KG1 (cell line): ENCODE data around the gene BMP7.

Experiments
- DNase-seq: peaks from one replicate; lab custom pipeline; 2025; lab: John Stamatoyannopoulos, UW

Gene BMP7

DNA sequence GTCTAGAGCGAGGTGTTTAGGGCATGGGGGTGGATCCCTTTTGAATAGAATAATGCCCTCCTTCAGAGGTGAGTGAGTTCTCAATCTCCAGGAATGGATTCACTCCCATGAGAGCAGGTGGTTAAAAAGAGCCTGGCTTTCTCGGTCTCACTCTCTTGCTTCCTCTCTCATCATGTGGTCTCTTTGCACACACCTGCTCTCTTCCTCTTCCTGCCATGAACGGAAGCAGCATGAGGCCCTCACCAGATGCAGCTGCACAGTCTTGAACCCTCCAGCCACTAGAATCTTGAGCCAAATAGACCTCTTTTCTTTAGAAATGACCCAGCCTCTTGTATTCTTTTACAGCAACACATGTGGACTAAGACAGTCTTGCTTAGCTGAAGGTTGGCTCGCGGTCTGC lies 119.3 kb downstream of the BMP7 start:
- DNase-seq: no peak

DNA sequence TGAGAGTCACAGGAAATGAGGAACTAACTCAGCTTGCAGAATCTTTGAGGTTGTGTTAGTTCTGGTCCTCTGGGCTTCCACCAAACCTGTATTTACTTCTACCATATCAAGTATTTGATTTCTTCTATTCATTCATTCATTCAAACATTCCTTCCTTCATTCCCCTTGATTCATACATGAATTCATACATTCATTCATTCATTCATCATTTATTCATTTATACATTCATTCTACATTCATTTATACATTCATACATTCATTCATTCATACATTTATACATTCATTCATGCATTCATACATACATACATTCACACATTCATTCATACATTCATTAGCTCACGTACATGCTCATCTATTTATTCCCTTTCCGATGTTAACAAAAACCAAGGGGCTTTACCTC lies 120.3 kb downstream of the BMP7 start:
- DNase-seq: no peak

DNA sequence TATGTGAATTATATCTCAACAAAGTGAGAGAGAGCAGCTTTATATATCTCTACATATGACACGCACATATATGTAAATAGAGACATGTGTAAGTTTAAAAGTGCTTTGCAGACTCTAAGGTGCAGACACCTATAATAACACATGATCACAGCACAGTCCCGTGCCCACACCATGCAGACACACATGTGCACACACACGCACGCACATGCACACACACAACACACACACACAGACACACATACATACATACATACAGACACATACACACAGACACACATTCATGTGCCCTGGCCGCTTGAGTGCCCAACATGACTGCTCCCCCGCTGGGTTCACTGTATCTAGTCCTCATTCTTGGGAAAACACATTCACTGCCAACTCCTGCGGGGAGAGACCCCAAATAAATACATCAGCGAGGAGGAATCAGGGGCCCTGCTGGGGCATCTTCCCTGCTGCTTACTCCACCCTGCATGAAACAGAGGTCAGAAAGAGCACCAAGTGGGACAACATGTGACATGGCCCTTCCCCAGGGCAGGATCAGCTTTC lies 121.3 kb downstream of the BMP7 start:
- DNase-seq: no peak

DNA sequence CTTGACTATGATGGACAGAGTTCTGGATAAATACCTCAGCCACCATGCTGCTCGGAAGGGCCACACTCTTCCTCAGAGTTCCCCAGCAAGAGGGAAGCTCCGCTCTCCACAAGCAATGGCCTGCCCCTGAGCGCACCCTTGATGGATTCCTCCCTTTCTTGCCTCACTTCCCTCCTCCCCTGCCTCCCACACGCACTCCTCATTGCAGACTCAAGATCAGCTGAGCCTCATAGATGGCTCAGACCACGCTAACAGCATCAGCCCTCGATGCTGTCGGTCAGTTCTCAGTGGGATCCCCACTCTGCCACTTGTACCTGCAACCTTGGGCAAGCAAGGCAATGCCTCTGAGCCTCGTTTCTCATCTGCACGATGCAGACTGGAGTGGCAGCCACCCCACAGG lies 123.3 kb downstream of the BMP7 start:
- no peak for DNase-seq

DNA sequence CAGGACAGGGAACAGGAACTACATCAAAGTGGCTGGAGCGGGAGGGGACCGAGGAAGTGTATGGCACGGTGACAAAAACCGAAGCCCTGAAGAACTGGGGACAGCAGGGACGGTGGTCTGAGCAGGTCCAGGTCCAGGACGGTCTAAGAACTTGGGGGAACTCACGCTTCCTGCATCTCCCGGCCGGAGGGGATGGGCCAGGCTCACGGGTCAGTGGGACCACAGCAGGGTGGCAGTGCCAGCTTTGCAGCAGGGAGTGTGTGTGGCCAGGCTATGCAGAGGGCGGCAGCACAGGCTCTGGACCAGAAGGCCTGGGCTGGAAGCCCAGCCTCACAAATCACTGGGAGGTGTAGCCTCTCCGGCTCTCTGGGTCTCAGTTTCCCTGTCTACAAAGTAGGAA lies 123.8 kb downstream of the BMP7 start:
- no peak for DNase-seq

DNA sequence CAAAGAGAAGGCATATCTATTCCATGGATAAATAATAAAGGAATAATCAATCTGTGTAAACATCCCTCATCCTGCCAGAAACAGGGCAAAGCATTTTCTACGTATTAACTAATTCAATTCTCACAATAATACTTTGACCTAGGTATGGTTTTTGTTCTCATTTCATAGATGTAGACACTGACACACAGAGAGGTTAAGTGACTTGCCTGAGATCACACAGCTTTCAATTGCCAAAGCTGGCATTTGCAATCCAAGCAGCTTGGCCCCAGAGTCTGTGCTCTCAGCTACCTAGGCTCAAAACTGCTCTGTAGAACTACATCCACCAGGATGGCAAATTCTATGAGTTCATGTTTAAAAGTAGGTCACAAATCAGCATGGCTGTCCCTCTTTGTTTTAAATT lies 124.9 kb downstream of the BMP7 start:
- DNase-seq: no peak

DNA sequence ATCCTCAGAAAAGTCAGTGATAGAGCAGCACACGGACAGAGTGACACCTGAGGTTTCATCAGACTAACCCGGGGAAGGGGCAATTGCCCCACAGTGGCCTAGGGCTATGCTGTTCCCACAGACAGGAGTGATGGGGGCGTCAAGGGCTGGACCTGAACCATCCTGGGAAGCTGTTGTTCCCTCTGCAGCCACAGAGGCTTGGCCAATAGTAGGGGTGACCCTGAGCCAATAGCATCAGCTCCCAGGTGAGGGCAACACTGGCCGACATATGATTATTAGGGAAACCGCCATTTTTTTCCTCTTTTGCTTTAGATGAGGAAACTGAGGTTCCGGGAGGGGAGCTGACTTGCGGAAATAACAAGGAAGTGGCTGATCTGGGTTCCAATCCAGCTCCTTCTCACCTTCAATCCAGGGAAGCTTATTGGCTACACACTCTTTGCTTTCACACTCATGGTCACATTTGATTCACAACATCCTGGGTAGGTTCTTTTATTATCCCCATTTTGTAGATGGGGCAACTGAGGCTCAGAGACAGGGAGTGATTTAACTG lies 126.0 kb downstream of the BMP7 start:
- DNase-seq: no peak

DNA sequence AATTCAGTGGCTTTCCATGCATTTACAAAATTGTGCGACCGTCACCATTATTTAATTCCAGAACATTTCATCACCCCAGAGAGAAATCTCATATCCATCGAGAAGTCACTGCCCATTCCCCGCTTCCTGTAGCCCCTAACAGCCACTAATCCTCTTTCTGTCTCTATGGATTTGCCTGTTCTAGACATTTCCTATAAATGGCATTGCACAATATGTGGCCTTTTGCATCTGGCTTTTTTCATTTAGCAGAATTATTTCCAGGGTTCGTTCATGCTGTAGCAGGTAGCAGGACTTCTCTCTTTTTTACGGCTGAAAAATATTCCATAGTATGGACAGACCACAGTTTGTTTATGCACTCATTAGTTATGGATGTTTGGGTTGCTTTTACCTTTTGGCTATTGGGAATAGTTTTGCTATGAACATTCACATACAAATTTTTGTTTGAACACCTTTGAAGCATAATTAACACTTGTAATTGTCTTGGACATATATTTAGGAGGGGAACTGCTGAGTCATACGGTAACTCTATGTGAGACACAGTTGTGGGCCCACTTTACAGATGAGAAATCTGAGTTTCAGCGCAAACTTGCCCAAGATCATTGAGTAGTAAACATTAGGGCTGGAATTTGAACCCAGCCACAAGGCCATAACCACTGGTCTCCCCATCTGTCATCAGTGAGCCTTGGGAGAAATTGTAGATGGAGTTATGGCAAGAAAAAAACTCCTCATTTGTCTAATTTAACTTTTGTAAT lies 126.9 kb downstream of the BMP7 start:
- DNase-seq: no peak

DNA sequence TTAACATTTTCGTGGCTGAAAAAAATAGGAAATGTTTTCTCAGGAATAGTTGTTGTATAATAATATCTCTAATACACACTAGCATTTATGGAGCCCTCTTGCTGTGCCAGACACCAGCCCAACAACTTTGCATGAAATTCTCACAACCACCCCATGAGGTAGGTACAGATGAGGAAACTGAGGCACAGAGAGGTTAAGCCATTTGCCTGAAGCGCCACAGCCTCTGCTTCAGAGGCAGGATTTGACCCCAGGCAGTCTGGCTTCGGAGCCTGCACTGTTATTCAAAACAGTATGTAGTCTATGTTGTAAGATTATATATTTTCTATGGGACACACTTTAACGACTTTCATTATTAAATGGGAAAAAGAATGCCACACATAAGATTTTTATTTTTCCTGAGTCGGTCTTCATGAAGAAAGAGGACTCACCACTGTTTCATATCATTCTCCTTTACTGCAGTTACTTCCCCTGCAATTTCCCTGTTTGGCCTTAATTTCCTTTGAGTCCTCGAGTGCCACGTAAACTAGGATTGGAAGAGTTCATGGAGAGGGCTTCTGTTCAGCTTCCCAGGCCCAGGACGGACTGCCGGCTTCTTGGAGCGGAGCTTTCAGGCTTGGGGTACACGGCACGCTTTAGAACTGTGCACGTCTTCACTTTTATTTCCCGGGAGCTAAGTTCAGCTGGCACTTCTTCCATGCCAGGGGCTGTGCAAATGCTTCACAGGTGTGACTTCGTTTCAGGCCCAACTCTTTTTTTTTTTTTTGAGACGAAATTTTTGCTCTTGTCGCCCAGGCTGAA lies 128.0 kb downstream of the BMP7 start:
- no peak for DNase-seq

DNA sequence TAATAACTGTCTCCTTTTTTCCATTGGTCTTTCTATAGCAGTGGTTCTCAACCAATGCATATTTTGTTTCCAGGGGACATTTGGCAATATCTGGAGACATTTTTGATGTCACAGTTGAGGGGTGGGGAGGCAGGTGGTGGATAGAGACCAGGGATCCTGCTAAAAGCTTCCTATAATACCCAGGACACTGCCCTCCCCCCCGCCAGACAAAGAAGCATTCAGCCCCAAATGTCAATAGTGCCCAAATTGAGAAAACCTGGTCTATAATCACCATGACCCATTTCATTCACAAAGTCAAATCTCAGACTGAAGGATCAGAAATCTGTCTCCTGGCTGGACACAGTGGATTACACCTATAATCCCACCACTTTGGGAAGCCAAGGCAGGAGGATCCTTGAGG lies 128.8 kb downstream of the BMP7 start:
- DNase-seq: no peak

DNA sequence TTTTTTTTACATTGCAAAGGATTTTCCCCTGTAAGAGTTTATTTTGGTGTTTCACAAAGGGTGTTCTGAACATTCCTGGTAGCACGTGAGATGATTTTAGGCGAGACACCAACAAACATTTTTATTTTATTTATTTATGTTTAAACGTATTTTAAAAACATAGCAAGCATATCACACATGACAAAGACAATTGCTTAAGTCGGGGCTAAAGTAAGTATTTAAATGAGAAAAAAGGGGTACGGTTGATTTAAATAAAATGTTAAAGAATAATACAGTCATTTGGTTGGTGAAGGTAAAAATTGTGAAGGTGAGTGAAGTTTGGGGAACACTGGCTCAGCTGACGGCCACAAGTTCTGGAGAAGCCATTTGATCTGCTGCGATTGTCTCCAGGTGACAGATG lies 129.7 kb downstream of the BMP7 start:
- DNase-seq: no peak

DNA sequence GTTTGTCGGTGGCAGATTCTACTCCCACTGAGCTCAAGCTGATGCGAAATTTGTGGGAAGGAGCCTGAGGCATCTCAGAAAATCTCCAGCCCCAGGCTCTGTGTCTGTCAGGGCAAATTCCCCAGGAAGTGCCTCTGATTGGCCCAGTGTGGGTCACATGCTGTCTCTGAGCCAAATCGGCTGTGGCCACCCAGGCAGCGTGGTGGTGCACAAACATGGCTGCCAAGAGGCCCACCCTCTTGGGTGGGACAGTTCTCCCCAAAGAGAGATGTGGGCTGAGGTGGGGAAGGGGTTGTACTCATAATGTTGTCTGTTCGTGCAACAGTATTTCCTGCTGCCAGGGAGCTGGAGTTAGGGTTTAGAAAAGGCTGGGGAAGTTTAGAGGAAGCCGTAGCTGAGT lies 130.6 kb downstream of the BMP7 start:
- no peak for DNase-seq

DNA sequence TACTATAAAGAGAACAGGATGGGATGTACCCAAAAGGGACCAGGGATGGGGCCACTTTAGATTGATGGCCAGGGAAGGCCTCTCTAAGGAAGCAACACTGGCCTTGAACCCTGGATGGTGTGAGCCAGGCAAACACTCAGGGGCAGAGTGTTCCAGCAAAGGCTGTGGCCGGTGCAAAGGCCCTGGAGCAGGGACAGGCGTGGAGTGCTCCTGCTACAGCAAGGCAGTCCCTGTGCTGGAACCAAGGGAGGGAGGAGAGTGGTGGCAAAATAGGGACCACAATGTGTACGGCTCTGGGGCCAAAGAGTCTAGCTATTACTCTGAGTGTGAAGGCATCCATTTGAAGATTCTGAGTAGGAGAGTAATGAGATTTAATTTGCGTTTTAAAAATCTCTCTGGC lies 131.6 kb downstream of the BMP7 start:
- no peak for DNase-seq

DNA sequence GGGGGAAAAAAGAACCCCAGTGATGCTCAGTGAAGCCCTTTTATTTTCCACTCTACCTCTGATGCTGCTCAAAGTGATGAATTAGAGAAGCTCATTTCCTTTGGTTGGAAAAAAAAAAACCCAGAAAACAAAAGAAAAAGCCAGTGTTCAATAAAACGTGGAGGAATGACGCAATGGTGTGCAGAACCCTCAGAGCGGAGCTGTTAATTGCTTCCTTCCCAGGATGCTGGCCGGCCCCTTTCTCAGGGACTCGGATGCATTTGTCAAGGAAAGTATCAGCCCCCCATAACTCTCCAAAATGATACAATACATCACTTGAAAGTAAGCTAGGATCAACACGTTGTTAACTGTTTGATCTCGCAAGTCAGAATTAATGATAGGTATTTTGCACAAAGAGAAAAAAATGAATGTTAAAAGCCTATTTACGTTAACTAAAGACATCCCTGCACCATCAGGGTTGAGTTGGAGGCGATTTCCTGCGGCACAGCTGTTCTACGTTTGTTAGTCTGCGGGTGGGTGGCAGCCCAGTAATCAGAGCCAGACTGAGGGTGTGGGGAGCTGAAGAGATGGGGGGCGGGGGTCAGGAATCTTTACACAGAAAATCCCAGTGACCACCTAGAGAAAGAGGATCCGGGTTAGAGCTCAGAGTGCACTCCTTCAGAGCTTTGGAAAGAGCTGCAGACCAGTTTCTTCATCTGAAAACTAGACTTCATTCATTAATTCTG lies 132.4 kb downstream of the BMP7 start:
- DNase-seq: no peak

DNA sequence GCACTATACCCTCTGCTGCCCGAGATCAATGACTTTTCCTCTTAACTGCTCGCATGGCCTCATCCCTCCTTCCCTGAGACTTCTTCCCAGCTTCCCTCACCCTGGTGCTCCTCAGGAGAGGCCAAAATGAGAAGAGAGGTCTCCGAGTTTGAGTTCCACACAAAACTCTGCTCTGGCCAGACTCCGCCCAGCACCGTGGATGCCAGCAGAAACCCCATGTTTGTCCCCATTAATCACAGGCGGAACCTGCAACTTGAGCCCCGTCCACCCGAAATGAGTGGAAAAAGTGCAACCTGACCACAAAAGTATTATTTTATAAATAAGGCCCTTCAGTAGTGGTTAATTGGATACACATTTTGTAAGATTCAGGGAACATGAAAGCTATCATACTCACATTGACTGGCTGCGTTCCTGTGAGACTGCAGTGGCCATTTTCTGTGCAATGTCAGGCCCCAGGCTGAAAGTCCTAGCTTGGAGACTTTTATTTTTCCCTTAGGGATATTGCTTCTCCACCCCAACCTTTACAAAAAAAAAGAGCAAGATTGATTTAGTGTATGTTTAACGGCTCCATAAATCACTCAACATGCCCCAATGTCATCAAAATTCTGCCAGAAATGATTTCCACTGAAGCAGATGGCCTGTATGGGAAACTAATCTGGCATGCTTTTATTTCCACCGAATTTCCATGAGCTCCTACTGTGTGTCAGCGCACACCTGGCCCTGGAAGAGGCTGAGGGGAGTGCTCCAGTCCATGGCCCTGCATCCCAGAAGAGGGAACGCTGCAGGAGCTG lies 134.6 kb downstream of the BMP7 start:
- DNase-seq: no peak

DNA sequence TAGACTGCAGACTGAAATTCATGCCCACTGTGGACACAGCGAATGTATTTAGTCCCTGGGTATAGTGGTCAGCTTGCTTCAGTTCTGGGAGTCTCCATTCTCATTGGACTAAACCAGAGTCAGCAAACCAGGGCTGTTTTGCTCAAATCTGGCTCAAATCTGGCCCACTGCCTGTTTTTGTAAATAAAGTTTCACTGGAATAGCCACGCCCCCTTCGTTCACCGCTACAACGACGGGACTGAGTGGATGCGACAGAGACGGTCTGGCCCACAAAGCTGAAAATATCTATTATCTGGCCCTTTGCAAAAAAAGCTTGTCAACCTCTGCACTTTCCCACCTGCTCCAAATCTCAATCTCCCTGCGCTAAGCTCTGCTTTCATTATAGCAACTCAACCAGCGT lies 135.4 kb downstream of the BMP7 start:
- DNase-seq: no peak

DNA sequence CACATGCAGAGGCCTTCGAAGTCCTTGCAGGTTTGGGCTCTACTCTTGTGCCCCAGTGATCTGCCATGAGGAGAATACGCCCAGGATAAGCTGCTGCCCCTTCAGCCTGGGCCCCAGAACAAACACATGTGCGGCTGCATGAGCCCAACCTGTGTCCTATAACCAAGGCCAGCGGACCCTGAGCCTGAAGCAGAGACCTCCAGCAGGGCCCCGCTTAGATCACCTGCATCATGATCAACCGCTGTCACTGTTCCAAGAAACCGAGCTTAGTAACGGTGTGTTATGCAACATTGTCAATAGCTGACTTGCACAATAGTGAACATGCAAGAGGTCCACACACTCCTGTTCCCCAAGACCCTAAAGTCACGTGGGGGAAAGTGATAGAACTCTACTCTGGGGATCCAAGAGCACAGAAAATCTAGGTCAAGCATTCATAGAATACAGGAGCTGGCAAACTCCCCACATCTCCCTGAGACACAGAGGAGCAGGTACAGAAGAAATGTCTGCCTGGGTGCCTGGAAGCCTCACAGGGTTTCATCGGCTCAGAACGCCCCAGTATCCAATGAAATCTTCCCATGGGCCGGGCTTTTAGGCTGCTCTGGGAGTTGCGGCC lies 136.2 kb downstream of the BMP7 start:
- DNase-seq: no peak

DNA sequence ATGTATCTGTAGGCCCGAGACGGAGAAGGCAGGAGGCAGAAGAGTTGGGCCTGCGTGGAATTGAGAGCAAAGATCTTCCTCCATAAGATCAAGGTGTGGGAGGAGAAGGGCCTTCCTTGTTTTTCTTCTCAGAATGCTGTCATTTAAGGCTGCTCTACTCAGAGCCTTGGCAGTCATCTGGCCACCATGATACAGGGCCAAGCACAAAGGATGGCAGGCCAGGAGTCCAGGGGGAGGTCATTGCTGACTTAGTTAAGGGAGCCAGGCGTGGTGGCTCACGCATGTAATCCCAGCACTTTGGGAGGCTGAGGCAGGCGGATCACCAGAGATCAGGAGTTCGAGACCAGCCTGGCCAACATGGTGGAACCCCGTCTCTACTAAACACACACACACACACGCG lies 137.1 kb downstream of the BMP7 start:
- no peak for DNase-seq

DNA sequence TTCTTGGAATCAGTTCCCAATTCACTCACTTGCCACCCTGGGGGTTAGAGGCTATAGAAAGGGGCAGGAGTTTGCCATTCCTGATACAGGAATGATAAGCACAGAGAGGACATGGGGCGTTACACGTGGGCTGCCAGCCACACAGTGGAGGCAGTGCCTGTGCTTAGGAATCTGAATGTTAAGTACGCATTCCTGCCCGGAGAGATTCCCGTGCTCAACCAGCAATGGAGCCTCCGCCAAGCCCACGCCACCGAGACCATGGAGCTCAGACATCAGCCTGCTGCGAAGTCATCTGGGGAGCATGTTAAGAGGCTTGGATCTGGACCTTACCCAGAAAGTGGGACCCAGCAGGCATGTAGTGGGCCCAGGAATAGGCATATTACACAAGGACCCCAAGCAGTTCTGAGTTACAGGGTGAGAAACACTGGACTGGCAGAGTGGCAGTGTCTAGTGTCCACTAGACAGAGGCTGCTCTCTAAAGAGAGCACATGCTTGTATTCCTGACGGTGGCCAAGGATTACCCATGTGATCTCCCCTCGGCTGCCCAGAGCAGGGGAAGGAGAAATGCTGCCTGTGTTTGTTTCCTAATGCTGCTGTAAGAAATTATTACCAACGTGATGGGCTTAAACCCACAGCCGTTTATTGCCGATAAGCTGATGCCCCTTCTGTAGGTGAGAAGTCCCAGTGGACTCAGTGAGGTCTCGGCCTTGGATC lies 138.2 kb downstream of the BMP7 start:
- DNase-seq: no peak

DNA sequence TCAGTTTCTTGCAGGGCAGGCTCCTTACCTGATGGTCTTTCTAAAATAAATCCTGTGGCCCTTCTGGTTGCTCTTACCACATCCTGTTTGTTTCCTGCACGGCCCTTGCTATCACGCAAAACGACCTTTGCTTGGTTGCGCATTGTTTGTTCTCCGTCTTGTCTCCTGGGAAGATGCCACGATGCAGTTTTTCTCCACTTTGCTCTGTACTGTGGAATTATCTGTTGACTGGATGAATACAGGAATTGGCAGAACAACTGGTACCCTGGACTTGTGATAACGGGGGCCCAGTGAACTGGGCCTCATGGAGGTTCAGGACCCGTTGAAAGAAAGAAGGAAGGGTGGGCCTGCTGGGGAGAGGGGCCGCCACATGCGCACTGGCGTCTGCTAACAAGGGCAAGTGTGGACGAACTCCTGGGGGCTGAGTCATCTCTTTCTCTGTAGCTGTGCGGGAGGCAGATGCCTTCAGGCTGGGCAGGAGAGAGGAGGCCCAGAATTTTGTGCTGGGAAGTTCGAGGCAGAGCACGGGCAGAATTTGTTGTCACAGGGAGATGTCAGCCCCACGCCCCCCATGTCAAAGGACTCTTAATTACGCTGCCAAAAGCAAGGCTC lies 139.9 kb downstream of the BMP7 start:
- no peak for DNase-seq
